ENCODE results near the gene IGSF22. TPM values are rescaled to one million over a fixed set of nuclear protein-coding genes. Genes with fewer than 3 reads are reported as not detected.

Gene IGSF22
- total RNA-seq (1 to 10 TPM in 1 of 2 donors, under 1 TPM in 1; 0.52 to 1.1 TPM), polyA plus RNA-seq (ENCODE audit: insufficient read length in 6 of 6) (1 to 10 TPM in 5 of 6 donors, under 1 TPM in 1; 0.72 to 2.1 (median 1.4) TPM)
- long read RNA-seq, donor 1: 0 reads
- long read RNA-seq, donor 2: 0 reads
- long read RNA-seq, donor 3: 0 reads
- long read RNA-seq, donor 4, partial matches to known transcripts: 2 of 2 reads
- long read RNA-seq, donor 4, other reads (novel, unspliced or antisense): 0 of 2 reads
- long read RNA-seq, donor 5: 0 reads
- long read RNA-seq, donor 6: 0 reads
- long read RNA-seq, donor 7: 0 reads
- long read RNA-seq, donor 8: 0 reads
- long read RNA-seq, donor 9: 0 reads
- long read RNA-seq, donor 10: 0 reads
- long read RNA-seq, donor 11: 0 reads
- long read RNA-seq, donor 12: 0 reads

DNA sequence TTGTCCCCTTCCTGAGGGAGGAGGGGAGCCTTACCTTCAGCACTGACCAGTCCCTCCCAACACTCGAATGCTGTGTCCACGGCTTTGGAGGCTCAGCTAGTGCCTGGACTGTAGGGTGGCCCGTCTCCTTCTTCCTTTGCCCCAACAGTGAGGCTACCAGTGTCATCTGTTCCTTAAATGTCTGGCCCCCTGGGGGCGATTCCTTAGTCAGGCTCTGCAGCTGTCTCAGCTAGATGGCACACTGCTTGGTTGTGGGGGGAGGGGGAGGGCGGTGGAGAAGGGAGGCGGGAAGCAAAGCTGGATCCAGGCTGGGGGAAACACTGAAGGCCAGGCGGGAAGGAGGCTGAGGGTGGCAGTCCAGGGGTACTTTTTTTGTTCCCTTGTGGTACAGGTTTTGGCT, at the start of gene IGSF22:
Gene IGSF22, minus strand, starts transcription at position 149 of the 400 bp plus-strand sequence. CDS start 1,952 bp downstream, outside the sequence.
- no peaks in the 10 kb centered on the region for H3K9me3 ChIP-seq
- ATAC-seq: no peak

DNA sequence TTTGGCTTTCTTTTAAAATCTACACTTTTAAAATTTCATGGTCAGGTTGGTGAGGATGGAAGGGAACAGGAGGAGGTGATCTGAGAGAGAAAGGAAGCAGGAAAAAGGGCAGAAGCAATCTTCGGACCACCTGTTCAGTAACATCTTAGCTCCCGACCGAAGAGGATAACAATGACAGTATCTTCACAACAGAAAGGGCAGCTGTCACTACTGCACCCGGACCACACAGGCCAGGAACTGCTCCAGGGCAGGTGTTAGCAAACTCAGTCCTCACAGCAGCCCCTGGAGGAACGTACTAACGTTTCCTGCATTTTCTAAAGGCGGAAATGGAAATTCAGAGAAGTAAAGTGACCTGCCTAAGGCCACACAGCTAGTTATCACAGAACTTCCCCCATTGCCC, 48.8 kb upstream of the IGSF22 start:
- H3K9me3 ChIP-seq: no peaks in the 10 kb centered on the region
- TF ChIP-seq, protein P1, sequence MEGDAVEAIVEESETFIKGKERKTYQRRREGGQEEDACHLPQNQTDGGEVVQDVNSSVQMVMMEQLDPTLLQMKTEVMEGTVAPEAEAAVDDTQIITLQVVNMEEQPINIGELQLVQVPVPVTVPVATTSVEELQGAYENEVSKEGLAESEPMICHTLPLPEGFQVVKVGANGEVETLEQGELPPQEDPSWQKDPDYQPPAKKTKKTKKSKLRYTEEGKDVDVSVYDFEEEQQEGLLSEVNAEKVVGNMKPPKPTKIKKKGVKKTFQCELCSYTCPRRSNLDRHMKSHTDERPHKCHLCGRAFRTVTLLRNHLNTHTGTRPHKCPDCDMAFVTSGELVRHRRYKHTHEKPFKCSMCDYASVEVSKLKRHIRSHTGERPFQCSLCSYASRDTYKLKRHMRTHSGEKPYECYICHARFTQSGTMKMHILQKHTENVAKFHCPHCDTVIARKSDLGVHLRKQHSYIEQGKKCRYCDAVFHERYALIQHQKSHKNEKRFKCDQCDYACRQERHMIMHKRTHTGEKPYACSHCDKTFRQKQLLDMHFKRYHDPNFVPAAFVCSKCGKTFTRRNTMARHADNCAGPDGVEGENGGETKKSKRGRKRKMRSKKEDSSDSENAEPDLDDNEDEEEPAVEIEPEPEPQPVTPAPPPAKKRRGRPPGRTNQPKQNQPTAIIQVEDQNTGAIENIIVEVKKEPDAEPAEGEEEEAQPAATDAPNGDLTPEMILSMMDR (IDR thresholded peaks at IDR 0.05): no peak
- DNase-seq: no peak
- no peak overlapping the region for H3K27ac ChIP-seq
- no peaks in the 10 kb centered on the region for H3K4me1 ChIP-seq
- no peaks in the 10 kb centered on the region for H3K36me3 ChIP-seq
- H3K27me3 ChIP-seq: peaks cover 0 to 13% of the 10 kb centered on the region in 2 donors
- no peak overlapping the region for H3K4me3 ChIP-seq
- intact Hi-C loops (cut with DNase I): no loop called here
- ATAC-seq: no peak

More for the DNA sequence above, at the start of gene IGSF22:
- Histone ChIP-seq H3K27ac (no peak within 1 kb of the TSS), H3K4me1 (peaks cover 0 to 11% of the 10 kb centered on the region in 2 donors), H3K27me3 (peaks cover 0 to 6% of the 10 kb centered on the region in 2 donors), H3K36me3 (no peaks in the 10 kb centered on the region), H3K4me3 (no peak within 1 kb of the TSS)
- DNase-seq: no peak
- intact Hi-C loops (cut with DNase I): no loop called here
- TF ChIP-seq, protein P1 (IDR thresholded peaks at IDR 0.05): no peak

DNA sequence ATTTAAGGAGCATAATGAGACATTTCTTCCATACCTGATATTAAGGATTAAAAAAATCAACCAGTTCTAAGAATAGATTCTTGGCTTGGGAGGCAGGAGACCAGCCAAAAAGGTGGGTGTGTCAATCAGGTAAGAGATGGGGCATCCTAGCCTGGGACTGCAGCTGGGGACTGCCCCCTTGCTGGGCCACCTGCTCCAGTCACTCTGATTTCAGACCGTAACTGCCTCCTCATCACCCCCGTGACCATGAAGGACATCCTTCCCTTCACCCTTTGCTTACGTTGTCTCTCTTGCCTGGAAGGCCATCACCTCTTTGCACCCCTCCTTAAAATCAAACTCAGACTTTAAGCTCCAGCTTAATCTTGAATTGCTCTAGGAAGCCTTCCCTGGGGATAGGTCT, 47.7 kb upstream of the IGSF22 start:
- no peak overlapping the region for H3K4me3 ChIP-seq
- no peak overlapping the region for H3K27ac ChIP-seq
- no peaks in the 10 kb centered on the region for H3K9me3 ChIP-seq
- ATAC-seq: no peak
- intact Hi-C loops (cut with DNase I): no loop called here
- DNase-seq: no peak
- H3K36me3 ChIP-seq: no peaks in the 10 kb centered on the region
- TF ChIP-seq, protein P1 (IDR thresholded peaks at IDR 0.05): no peak
- H3K4me1 ChIP-seq: no peaks in the 10 kb centered on the region
- H3K27me3 ChIP-seq: peaks cover 0 to 13% of the 10 kb centered on the region in 2 donors

DNA sequence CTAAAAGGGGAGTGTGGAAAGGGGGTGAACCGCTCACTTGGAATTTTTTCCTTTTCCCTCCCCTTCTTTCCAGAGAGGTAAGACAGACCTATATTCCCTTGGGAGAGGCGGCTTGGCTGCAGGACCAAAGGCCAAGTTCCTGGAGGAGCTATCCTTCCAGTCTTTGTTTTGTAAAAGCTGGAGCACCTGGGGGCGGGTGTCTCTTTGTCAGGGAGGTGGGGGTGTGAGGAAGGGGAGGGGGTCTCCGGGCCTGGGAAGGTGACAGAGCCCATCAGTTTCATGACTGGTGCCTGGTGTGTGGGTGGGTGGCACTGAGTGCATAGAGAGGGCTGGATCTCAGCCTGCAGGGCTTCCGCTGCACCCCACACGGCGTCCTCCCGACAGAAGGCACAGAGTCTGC, 47.1 kb upstream of the IGSF22 start:
- Histone ChIP-seq H3K27me3 (peaks cover 0 to 13% of the 10 kb centered on the region in 2 donors), H3K36me3 (no peaks in the 10 kb centered on the region), H3K9me3 (no peaks in the 10 kb centered on the region), H3K4me3 (no peak overlapping the region), H3K4me1 (no peaks in the 10 kb centered on the region), H3K27ac (no peak overlapping the region)
- DNase-seq (no peak), ATAC-seq (no peak)
- TF ChIP-seq, protein P1 (IDR thresholded peaks at IDR 0.05): no peak
- intact Hi-C loops (cut with DNase I): no loop called here

DNA sequence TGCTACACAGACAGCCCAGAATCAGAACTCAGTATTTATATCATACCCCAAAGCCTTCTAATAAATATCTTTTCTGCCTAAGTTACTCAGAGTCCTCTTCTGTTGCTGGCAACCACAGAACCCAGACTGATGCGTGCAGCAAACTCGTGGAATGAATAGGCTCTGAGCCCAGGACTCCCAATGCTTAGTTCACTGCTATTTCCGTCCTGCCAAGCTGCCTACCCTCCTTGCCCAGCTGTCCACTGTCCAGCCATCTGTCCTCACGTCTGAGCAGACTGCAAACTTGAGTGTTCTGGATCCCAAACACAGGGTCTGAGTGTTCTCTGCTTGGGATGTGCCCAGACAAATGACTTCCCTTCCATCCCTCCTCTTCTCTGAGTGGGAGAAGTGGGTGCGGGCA, 46.2 kb upstream of the IGSF22 start:
- Histone ChIP-seq H3K27me3 (peaks cover 0 to 13% of the 10 kb centered on the region in 2 donors), H3K27ac (no peak overlapping the region), H3K4me3 (no peak overlapping the region), H3K4me1 (no peaks in the 10 kb centered on the region), H3K36me3 (no peaks in the 10 kb centered on the region), H3K9me3 (no peaks in the 10 kb centered on the region)
- TF ChIP-seq, protein P1 (IDR thresholded peaks at IDR 0.05): no peak
- intact Hi-C loops (cut with DNase I): no loop called here
- DNase-seq (no peak), ATAC-seq (no peak)

Data from left lung (tissue), 14 donors.